ENCODE measurements around the gene PNMA6A. TPM values are rescaled to one million over a fixed set of nuclear protein-coding genes. Genes with fewer than 3 reads are reported as not detected.
"Not testable (repeated sequence)": the region's sequence is repeated elsewhere in the genome, so short reads cannot be mapped to it uniquely, and the experiment has no call there.

Gene PNMA6A
- polyA plus RNA-seq, 1 experiment = 1.3 TPM

GRCh38 chrX:153064061-153064460, 8.2 kb upstream of the PNMA6A start:
- ChIA-PET POLR2A (no interaction called here), CTCF (interaction anchor here (1.1 kb wide), 1 partner anchor 31 kb away, joined by 4 read pairs; no protein-coding TSS in a partner anchor)
- Histone ChIP-seq H3K4me3 (ENCODE audit: low read depth, low read length) (no peak overlapping the region), H3K27me3 (ENCODE audit: control insufficient read depth, insufficient read depth, low read length) (no peaks in the 10 kb centered on the region), H3K36me3 (ENCODE audit: control insufficient read depth, insufficient read depth, low read length) (no peaks in the 10 kb centered on the region)
- no peak for DNase-seq (ENCODE audit: low read depth)
- no peak for TF ChIP-seq CTCF (IDR thresholded peaks at IDR 0.05; ENCODE audit: insufficient read depth, low read depth, low read length)

- DNase-seq (ENCODE audit: low read depth) = no peak
- ChIA-PET POLR2A (no interaction called here), CTCF (no interaction called here)
- Histone ChIP-seq H3K4me3 (ENCODE audit: low read depth, low read length) (no peak overlapping the region), H3K27me3 (ENCODE audit: control insufficient read depth, insufficient read depth, low read length) (no peaks in the 10 kb centered on the region), H3K36me3 (ENCODE audit: control insufficient read depth, insufficient read depth, low read length) (no peaks in the 10 kb centered on the region)
- TF ChIP-seq CTCF (IDR thresholded peaks at IDR 0.05; ENCODE audit: insufficient read depth, low read depth, low read length) = no peak
These were observed 6.9 kb upstream of the PNMA6A start for GRCh38 chrX:153065389-153065788.

- H3K4me3 ChIP-seq (ENCODE audit: low read depth, low read length); POLR2A ChIA-PET; H3K36me3 ChIP-seq (ENCODE audit: control insufficient read depth, insufficient read depth, low read length); H3K27me3 ChIP-seq (ENCODE audit: control insufficient read depth, insufficient read depth, low read length); CTCF ChIA-PET; DNase-seq (ENCODE audit: low read depth): not testable (repeated sequence)
These were observed 5.9 kb upstream of the PNMA6A start for GRCh38 chrX:153066402-153066801.

GRCh38 chrX:153073331-153073730, 1.1 kb downstream of the PNMA6A start:
- DNase-seq (ENCODE audit: low read depth); H3K27me3 ChIP-seq (ENCODE audit: control insufficient read depth, insufficient read depth, low read length); H3K4me3 ChIP-seq (ENCODE audit: low read depth, low read length); CTCF ChIA-PET; POLR2A ChIA-PET; H3K36me3 ChIP-seq (ENCODE audit: control insufficient read depth, insufficient read depth, low read length): not testable (repeated sequence)

DNA sequence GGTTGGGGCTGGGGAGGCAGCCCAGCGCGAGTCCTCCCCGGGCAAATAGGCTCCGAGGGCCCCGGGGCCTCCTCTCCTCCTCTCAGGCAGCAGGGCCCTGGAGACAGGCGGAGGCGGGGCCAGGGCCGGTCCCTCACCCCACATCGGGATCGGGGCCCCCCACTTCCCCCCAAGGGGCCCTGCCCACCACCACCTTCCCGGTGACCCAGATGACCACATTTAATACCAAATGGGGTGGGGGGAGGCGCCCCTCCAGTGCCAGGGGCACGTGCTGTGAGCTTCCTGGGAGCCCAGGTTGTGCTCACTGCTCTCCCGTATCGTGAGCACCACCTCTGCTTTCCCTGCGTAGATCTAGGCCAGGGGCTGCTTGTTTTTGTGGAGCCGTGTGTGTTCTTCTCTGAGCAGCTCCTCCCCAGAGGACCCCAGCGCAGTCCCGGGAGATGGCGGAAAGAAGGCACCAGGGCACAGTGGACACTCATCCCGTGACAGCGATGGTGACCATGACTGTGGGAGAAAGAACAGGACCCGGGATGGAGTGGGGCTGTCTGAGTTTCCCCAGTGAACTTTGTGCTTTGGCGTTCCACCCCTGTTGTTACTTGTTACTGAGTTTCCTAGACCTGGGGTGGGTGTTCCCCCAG, 2.1 kb downstream of the PNMA6A start:
- Histone ChIP-seq H3K4me3 (ENCODE audit: low read depth, low read length) (no peak overlapping the region), H3K36me3 (ENCODE audit: control insufficient read depth, insufficient read depth, low read length) (no peaks in the 10 kb centered on the region), H3K27me3 (ENCODE audit: control insufficient read depth, insufficient read depth, low read length) (no peaks in the 10 kb centered on the region)
- no peak for DNase-seq (ENCODE audit: low read depth)
- POLR2A ChIA-PET = no interaction called here
- CTCF ChIA-PET = no interaction called here
- no peak for TF ChIP-seq CTCF (IDR thresholded peaks at IDR 0.05; ENCODE audit: insufficient read depth, low read depth, low read length)

DNA sequence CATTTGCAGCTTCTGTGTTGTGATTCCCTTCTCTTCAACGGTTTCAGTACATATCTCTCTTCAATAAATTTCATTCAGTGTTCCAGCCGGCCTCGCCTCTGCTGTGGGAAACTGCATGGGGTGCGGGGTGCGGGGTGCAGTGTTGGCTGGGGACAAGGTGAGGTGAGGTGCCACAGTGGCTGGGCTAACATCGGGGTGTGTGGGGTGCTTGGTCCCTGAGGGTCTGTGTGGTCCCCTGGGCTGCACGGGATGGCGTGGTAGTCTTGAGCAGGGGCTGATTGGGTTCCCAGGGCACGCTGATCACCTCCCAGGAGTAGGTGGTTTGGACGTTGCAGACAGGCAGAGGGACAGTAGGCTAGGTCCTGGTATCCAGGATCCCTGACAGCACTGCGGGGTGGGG, 2.7 kb downstream of the PNMA6A start:
- DNase-seq (ENCODE audit: low read depth) = no peak
- ChIA-PET CTCF (no interaction called here), POLR2A (no interaction called here)
- no peak for TF ChIP-seq CTCF (IDR thresholded peaks at IDR 0.05; ENCODE audit: insufficient read depth, low read depth, low read length)
- no peaks in the 10 kb centered on the region for H3K36me3 ChIP-seq (ENCODE audit: control insufficient read depth, insufficient read depth, low read length)
- H3K4me3 ChIP-seq (ENCODE audit: low read depth, low read length) = no peak overlapping the region
- H3K27me3 ChIP-seq (ENCODE audit: control insufficient read depth, insufficient read depth, low read length) = no peaks in the 10 kb centered on the region
